SK-N-SH (cell line): ENCODE results near the gene NTM.

Experiments used
- CHD2 ChIP-seq: fragments of 150-350 bp; IDR thresholded peaks from 2 replicates; pipeline ENCODE4 v1.6.1; 2018; ENCODE audit warnings: low read length; ENCODE audit not compliant: partially characterized antibody
- CTCF ChIP-seq: fragments of 200-600 bp; sonication (generic); IDR thresholded peaks from 2 replicates; pipeline ENCODE4 v1.6.1; 2017; ENCODE audit warnings: antibody characterized with exemption, mild to moderate bottlenecking, moderate library complexity
- EP300 ChIP-seq, 2 experiments: IDR thresholded peaks; 2 replicates each; pipeline versions ENCODE4 v1.4.0 to v1.6.1; 2012; ENCODE audit warnings: borderline replicate concordance in 1 of 2, low read depth in 1 of 2, low read length in 1 of 2
- FOXM1 ChIP-seq: IDR thresholded peaks from 2 replicates; pipeline ENCODE4 v1.4.0; 2012; ENCODE audit warnings: low read depth, mild to moderate bottlenecking
- GABPA ChIP-seq: IDR thresholded peaks from 2 replicates; pipeline ENCODE4 v1.4.0; 2012; ENCODE audit warnings: low read depth, mild to moderate bottlenecking
- MAX ChIP-seq: IDR thresholded peaks from 2 replicates; pipeline ENCODE4 v1.4.0; 2012; ENCODE audit warnings: low read depth
- NRF1 ChIP-seq: IDR thresholded peaks from 2 replicates; pipeline ENCODE4 v1.6.1; 2012; ENCODE audit warnings: low read depth, mild to moderate bottlenecking, low read length
- REST ChIP-seq: IDR thresholded peaks from 2 replicates; pipeline ENCODE4 v1.6.1; 2012; ENCODE audit warnings: mild to moderate bottlenecking, low read depth, low read length, moderate library complexity
- TAF1 ChIP-seq: IDR thresholded peaks from 2 replicates; pipeline ENCODE4 v1.6.1; 2012; ENCODE audit warnings: low read depth, mild to moderate bottlenecking, low read length, moderate library complexity, borderline replicate concordance
- YY1 ChIP-seq: IDR thresholded peaks from 2 replicates; pipeline ENCODE4 v1.4.0; 2012; ENCODE audit warnings: low read depth, mild to moderate bottlenecking

- no peak for TF ChIP-seq EP300 (IDR thresholded peaks at IDR 0.05; ENCODE audit: borderline replicate concordance in 1 of 2, low read depth in 1 of 2, low read length in 1 of 2)
- TF ChIP-seq REST, result no peak
- no peak for TF ChIP-seq GABPA
- no peak for TF ChIP-seq CTCF
- no peak for TF ChIP-seq YY1
- no peak for TF ChIP-seq FOXM1
- TF ChIP-seq TAF1, result no peak
- TF ChIP-seq MAX, result no peak
- no peak for TF ChIP-seq NRF1
- no peak for TF ChIP-seq CHD2
Observed at GRCh38 chr11:131633921-131634715, 263.7 kb downstream of the NTM start.
